HG03342 (cell line): ENCODE results near the gene MKRN1.
"Not testable (repeated sequence)": the region's sequence is repeated elsewhere in the genome, so short reads cannot be mapped to it uniquely, and the experiment has no call there.

Source experiments
- ATAC-seq: cut with Tn5 transposase; IDR thresholded peaks from one replicate; pipeline ENCODE4 v1.9.1; 2021; ENCODE audit warnings: mild to moderate bottlenecking, moderate library complexity; ENCODE audit not compliant: unreplicated experiment

Gene MKRN1, protein sequence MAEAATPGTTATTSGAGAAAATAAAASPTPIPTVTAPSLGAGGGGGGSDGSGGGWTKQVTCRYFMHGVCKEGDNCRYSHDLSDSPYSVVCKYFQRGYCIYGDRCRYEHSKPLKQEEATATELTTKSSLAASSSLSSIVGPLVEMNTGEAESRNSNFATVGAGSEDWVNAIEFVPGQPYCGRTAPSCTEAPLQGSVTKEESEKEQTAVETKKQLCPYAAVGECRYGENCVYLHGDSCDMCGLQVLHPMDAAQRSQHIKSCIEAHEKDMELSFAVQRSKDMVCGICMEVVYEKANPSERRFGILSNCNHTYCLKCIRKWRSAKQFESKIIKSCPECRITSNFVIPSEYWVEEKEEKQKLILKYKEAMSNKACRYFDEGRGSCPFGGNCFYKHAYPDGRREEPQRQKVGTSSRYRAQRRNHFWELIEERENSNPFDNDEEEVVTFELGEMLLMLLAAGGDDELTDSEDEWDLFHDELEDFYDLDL

DNA sequence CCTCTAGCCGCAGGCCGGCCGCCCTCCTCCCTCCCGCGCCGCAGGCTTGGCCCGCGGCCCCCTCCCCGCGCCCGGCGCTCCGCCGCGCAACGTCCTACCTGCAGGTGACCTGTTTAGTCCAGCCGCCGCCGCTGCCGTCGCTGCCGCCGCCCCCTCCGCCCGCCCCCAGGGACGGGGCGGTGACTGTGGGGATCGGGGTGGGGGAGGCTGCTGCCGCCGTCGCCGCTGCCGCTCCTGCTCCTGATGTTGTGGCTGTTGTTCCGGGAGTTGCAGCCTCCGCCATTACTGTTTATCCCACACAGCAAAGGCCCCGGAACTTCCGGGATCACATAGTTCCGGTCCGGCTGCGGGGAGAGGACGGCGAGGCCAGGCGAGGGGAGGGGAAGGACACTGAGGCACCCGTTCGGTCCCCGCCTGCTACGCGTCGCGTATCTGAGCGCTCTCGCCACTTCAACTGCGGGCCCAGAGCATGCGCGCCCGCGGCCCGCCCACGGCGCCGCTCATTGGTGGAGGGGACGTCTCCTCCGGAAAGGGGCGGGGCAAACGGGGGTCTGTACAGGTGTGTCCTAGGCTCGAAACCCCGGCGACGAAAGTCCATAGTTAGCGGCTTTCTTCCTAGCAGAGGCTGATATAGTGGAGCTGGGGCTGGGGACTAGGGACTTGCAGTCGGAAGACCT, at the start of gene MKRN1:
Gene MKRN1, minus strand, starts transcription at position 444 of the 677 bp plus-strand sequence. Its CDS starts 161 bp downstream, at position 283.
- ATAC-seq = peak; percentile 89

DNA sequence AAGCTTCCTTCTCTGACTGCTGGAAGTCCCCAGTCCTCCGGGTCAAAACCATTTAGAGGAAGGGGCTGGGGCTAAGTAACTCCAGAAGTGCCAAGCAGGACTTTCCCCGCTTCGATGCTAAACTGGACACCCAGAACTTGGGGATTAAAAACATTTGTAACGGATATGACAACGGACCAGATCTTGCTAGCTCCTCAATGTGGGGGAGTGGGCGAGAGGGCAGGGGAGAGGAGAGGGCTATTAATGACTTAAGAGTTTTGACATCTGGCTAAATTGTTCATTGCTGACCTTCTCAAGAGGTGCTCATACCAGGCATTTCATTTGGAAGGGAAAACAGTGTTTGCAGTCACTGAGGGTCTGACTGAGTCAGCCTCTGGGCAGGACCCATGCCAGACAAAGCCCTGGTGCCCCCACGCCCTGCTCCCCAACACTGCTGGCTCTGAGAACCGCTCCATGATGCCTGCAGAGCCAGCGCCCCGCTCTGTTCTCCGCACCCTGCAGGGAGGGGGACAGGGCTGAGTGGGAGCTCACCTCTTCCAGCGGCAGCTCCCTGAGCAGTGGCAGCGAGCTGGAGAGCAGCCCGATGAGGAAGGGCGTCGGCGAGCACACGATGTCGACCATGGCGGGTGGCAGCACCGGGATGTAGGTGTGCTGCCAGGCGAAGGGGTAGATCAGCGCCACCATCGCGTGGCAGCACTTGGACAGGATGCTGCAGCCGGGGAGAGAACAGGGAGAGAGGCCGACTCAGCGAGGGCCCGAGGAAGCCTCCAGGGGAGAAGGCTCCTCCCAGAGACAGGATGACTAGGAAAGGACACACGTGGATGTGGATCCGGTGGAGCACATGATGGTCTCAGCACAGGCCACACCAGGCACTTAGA, 47.7 kb upstream of the MKRN1 start:
- no peak for ATAC-seq

DNA sequence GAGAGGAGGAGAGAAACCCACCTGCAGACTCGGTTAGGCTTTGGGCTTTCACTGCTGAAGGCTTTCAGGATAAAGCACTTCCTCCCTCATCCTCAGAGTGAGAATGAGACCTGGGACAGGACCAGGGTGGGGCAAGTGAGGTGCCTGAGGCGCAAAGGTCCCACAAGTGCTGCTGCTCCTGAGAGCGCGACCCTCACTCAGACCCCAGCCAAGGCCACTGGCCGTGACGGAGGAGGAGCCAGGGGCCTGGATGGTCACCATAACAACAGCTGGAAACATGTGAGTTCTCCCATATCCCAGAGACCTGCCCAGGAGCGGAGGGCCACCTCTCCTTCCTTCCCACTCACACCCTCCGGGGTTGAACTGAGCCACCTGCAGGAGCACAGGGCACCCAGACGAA, 46.9 kb upstream of the MKRN1 start:
- no peak for ATAC-seq

DNA sequence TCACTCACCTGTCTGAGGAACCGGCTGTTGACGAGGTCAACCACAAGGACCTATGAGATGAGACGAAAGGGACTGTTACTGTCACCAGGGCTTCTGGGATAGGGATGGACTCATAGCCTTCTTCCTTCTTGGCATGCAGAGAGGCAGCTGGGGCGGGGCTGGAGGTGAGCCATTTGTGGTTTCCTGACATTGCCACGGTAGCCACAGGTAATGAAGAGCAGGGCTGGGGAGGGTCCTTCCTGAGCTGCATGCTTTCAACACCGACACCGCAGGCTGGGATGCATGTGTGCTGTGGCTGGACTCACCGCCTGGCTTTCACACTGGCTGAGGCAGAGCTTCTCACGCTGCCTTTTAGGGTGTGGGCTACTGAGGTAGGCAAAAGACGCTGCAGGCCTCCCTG, 46.4 kb upstream of the MKRN1 start:
- ATAC-seq = no peak

DNA sequence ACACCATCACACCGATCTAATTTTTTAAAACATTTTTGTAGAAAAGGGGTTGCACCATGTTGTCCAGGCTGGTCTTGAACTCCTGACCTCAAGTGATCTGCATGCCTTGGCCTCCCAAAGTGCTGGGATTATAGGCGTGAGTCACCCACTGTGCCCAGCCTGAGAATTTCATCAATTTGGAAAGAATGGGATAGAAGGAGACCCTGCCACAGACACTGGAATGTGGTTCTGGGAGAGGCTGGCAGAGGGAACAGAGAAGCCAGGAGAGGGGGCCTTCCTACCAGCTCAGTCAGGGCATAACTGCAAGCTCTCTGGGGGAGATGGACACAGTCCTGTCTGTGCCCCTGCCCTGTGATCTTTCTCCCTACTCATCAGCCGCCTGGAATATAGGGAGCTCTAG, 42.1 kb upstream of the MKRN1 start:
- ATAC-seq = no peak

DNA sequence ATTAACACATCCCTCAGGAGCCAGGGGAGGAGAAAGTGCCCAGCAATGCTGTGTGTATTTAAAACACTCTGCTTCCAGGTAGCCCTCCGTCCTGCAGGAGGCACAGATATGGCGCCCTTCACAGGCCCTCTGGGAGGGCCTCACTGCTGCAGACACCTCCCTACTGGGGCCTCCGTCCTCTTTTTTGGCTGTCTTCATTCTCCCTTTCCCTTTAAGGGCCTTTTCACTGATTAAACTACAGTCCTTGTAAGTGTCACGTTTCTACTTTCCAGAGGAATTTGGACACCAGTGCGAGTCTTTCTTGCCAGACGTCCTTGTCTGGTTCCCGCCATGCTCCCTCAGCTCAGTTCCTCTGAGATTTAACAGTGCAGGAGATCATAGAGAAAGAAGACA, 39.7 kb upstream of the MKRN1 start:
- no peak for ATAC-seq

DNA sequence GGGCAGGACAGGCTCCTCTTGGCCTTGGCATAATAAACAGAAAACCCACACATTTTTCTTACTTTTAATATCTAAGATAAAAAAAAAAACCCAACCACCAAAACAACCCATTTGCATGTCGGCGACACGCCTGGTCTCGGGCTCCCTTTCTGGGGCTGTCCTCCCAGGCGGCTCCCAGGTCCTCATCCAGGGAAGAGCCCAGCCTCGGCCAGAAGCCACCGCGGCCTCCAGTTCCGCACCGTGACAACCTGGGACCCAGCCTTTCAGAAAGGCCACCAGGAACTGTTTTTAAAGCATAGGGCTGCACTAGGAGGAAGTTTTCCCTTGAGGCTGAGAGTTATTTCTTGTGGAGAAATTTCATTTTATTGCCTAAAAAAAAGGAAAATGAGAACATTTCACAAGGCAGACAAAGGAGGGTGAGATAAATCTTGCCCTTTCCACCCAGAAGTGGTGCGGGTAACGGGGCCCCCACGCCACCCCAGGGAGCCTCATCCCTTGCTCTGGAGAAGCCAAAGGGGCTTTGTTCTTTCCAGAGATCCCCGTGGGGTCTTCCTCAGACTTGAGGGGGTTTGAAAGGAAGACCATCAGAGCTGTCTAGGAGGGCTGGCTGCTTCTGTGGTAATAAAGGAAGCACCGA, 39.2 kb upstream of the MKRN1 start:
- no peak for ATAC-seq

DNA sequence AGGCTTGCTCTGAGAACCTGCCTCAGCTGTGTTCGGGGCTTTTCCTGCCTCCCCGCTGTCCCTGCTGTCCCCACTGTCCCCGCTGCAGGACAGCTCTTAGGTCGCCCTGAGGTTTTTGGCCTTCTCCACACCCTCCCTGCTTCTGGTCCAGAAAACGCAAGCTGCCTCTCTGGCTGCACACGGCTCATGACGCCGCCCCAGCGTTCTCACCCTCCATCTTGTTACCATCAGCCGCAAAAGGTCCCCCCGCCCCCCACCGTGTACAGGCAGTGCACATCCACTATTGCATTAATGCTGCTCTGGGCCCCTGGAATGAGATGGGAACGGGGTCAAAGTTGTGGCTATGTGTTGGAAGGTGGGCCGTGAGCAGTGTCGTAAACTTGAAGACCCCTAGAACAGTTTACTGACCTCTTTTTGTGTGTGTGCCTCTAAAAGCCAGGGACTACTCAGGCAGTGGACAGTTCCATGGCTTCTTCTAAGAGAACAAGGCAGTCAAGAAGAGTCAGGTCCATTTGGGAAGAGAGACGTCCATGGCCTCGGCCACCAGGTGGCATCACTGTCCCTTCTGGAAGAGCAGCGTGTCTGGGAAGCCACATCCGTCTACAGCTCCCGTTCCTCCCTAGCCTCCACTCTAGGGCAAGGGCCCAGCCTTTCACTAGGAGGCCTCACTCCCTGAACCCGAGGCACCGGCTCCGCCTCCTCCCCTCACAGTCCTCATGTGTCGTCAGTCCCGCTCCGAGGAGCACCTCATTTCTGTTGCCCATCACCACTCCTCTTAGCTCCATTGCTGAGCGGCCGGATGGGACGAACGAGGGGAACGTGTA, 38.5 kb upstream of the MKRN1 start:
- peak; percentile 65 for ATAC-seq

DNA sequence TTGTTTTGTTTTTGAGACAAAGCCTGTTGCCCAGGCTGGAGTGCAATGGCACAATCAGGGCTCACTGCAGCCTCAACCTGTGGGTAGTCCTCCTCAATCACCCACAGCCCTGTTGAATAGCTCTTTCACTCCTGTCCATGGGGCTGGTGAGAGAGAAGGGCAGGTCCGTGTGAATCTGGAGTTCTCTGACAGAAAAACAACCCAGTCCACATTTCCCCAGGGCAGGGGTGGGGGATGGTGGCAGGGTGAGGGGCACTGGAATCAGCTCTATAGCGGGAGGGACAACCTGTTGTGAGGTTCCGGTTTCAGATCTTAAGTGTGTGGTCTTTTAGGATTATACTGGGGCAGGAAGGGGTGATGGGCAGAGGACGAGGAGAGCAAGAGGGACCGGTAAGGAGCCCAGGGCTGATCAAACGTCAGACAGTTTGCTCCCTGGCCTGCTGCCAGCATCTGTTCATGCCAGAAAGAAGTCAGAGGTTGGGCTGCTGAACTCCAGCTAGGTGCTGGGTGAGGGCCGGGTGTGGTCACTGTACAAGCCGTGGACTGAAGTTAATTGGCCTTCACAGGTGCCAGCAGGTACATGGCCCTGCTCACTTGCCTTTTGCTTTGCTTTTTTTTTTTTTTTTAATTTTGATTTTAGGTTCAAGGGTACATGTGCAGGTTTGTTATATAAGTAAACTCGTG, 33.2 kb upstream of the MKRN1 start:
- ATAC-seq = no peak

DNA sequence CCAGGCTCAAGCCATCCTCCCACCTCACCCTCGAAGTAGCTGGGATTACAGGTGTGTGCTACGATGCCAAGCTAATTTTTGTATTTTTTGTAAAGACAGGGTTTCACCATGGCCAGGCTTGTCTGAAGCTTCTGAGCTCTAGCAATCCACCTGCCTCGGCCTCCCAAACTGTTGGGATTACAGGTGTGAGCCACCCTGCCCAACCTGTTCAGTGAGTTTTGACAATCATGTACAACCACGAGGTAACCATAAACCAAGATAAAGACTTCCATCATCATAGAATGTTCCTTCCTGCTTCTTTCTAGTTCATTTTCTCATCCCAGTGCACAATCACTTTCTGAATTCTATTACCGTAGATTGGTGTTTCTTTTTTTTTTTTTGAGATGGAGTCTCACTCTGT, 30.5 kb upstream of the MKRN1 start:
- ATAC-seq = no peak

DNA sequence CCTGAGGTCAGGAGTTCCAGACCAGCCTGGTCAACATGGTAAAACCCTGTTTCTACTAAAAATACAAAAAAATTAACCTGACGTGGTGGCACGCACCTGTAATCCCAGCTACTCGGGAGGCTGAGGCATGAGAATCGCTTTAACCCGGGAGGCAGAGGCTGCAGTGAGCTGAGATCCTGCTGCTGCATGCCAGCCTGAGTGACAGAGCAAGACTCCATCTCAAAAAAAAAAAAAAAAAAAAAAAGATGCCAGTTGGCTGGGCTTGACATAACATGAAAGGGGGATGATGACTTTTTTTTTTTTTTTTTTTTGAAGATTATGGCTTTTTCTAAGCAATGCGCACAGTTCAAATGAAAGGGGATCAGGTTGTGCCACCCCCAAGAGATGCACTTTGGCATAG, 28.3 kb upstream of the MKRN1 start:
- not testable (repeated sequence) for ATAC-seq

DNA sequence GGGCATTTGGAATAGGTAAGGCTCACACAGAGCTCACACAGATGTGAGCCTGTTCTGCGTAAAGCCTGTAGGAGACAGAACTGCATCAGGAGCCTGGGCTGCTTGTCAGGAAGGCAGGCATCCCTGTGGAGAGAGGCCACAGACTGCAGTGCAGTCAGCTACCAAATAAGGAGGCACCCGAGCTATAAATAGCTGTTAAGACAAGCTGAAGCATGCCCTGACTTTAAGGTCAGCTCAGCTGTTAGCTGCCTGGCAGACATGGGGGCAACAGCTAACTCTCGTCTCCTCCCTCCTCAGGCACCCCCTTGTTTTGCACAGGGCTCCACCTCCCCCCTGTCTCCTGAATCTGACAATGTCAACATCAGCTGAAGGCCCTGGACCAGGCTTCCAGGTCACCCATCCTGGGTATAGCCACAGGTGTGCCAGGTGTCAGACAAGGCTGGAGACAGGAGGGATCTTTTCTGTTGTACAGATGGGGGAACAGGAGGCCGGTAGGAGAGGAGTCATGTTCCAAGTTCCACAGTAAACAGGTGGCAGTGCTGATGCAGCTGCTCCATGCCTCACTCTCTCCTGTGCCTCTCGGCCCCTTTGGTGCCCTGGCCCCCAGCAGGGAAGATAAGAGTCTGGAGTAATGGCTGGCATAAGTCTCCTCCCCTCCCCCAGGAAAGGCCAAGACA, 27.6 kb upstream of the MKRN1 start:
- no peak for ATAC-seq

DNA sequence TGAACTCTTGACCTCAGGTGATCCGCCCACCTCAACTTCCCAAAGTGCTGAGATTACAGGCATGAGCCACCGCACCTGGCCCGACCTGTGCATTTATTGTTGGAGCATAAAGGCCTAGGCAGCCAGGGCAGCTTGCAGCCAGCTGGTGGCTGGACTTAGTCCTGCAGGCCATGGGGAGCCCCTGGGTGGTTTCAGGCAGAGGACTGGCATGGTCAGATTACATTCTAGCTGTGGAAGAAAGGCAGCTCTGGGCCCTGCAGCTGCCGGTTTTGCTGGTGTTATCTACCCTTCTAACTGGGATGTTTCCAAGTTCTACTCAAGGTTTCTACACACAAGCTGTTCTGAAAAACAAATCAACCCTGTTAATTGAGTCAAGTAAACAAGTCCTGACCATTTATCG, 22.7 kb upstream of the MKRN1 start:
- no peak for ATAC-seq

DNA sequence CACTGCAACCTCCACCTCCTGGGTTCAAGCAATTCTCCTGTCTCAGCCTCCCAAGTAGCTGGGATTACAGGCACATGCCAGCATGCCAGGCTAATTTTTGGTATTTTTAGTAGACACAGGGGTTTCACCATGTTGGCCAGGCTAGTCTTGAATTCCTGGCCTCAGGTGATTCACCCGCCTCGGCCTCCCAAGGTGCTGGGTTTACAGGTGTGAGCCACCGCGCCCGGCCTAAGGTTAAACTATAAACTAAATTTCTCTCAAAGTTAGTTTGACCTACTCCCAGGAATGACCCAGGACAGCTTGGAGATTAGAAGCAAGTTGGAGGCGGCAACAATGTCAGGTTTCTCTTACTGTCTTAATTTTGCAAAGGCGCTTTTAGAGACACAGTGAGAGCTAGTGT, 18.5 kb upstream of the MKRN1 start:
- ATAC-seq = not testable (repeated sequence)

DNA sequence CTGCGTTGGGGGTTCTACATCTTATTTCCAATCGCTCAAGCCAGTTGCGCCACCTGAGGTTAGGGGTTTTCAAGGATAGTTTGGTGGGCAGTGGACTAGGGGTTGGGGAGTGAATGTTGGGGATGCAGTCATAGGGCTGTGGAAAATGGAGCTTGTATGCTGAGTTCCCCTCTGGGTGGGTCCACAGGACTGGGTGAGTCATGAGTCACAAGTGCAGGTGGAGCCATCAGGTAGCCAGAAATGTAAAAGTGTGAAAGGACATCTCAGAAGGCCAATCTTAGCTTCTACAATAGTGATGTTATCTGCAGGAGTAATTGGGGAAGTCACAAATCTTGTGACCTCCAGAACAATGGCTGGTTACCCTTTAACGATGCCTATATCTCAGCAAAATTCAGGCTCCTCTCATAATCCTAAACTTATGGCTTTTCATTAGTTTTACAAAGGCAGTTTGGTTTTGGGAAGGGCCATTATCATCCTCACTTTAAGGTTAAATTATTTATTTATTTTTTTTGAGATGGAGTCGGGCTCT, 18.0 kb upstream of the MKRN1 start:
- ATAC-seq = no peak

DNA sequence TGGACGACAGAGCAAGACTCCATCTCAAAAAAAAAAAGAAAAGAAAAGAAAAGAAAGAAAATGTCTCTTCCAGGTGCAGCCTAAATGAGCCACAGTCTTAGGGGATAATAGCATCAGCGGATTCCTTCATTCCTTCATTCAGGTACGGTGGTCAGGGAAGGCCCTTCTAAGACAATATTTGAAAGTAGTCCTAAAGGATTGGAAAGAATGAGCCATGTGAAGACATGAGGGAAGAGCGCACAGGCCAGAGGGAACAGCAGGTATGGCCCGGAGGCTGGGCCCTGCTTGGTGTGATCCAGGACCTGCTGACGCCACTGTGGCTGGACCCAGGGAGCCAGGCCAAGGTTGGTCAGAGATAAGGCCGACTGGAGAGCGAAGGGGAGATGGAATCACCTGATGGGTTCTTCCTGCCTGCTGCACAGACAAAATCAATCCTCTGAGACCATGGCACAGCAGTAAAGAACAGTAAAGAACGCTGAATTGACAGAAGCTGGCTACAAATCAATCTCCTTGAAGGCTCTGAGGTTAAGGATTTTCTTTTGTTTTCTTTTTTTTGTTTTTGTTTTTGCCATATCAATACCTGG, 16.3 kb upstream of the MKRN1 start:
- no peak for ATAC-seq

DNA sequence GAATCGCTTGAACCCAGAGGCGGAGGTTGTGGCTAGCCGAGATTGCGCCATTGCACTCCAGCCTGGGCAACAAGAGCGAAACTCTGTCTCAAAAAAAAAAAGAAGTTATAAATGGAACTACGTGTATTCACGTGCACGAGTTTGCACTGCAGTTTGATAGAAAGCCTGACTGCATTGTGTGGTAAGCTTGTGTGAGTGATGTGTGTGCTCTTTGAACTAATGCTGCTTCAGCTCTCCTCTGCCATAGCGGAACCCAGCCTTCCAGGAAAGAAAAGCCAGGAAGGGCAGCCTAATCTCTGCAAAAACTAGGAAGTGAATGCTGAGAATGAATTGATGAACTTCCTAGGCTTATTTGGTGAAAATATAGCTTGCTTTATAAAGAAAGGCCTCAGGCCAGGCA, 15.6 kb upstream of the MKRN1 start:
- ATAC-seq = no peak

DNA sequence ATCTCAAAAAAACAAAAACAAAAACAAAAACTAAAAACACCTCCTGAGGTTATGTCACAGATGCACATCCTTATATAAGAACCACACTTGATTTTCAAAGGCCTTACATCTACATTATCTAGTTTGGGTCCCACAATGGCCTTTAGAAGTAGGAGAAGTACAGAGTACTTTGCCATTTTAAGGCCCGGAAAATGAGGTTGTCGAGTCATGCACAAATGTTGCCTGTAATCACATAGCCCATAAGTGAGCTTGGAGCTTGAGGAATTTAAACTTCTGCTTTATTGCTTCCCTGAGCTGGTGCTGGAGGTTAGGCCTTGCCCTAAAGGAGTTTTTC, 9.7 kb upstream of the MKRN1 start:
- no peak for ATAC-seq
